Measurements from ENCODE around the gene OLA1.

DNA sequence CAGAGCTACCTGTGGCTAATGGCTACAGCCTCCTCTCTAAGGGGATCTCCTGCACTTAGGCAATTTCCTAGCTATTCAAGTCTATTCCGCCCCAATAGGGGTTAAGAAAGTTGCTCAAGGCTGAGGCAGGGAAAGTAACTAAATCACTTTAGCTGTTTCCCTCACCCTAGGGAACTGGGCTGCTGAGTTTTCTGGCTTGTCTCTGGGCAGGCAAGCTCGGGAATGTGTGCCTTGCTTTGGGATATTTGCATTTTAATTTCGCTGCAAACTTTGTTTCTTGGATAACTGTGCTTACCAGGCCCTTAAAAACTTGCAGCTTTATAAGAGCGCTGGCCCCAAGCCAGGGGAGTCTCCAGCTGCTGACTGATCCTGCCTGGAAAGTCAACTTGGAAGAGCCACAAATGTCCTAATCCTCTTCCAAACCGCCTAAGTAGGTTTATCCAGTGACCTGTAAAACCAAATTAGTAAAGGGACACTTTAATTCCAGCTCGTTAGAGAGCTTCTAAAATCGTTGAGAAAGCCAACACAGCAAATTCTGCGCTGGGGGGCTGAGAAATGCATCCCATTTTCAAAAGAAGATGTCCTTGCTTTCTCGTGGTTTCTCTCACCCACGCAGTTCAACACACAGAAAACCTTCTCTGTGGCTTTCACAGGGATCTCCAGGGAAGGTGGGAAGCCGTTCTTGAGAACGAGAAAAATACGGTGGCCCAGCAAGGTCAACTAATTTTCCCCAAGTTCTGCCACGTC lies 223.6 kb downstream of the OLA1 start:
- TF ChIP-seq, protein P1, sequence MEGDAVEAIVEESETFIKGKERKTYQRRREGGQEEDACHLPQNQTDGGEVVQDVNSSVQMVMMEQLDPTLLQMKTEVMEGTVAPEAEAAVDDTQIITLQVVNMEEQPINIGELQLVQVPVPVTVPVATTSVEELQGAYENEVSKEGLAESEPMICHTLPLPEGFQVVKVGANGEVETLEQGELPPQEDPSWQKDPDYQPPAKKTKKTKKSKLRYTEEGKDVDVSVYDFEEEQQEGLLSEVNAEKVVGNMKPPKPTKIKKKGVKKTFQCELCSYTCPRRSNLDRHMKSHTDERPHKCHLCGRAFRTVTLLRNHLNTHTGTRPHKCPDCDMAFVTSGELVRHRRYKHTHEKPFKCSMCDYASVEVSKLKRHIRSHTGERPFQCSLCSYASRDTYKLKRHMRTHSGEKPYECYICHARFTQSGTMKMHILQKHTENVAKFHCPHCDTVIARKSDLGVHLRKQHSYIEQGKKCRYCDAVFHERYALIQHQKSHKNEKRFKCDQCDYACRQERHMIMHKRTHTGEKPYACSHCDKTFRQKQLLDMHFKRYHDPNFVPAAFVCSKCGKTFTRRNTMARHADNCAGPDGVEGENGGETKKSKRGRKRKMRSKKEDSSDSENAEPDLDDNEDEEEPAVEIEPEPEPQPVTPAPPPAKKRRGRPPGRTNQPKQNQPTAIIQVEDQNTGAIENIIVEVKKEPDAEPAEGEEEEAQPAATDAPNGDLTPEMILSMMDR (IDR thresholded peaks at IDR 0.05), result no peak
- TF ChIP-seq, protein P2, sequence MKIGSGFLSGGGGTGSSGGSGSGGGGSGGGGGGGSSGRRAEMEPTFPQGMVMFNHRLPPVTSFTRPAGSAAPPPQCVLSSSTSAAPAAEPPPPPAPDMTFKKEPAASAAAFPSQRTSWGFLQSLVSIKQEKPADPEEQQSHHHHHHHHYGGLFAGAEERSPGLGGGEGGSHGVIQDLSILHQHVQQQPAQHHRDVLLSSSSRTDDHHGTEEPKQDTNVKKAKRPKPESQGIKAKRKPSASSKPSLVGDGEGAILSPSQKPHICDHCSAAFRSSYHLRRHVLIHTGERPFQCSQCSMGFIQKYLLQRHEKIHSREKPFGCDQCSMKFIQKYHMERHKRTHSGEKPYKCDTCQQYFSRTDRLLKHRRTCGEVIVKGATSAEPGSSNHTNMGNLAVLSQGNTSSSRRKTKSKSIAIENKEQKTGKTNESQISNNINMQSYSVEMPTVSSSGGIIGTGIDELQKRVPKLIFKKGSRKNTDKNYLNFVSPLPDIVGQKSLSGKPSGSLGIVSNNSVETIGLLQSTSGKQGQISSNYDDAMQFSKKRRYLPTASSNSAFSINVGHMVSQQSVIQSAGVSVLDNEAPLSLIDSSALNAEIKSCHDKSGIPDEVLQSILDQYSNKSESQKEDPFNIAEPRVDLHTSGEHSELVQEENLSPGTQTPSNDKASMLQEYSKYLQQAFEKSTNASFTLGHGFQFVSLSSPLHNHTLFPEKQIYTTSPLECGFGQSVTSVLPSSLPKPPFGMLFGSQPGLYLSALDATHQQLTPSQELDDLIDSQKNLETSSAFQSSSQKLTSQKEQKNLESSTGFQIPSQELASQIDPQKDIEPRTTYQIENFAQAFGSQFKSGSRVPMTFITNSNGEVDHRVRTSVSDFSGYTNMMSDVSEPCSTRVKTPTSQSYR (CRISPR knock-in tag; IDR thresholded peaks at IDR 0.05), result no peak
- no peak for TF ChIP-seq ELF4 (CRISPR knock-in tag; IDR thresholded peaks at IDR 0.05; ENCODE audit: low read depth)
- TF ChIP-seq NR2C2 (CRISPR knock-in tag; IDR thresholded peaks at IDR 0.05), result no peak
- TF ChIP-seq ZNF138 (CRISPR knock-in tag; conservative IDR thresholded peaks at IDR 0.05), result no peak
- TF ChIP-seq, protein P3, sequence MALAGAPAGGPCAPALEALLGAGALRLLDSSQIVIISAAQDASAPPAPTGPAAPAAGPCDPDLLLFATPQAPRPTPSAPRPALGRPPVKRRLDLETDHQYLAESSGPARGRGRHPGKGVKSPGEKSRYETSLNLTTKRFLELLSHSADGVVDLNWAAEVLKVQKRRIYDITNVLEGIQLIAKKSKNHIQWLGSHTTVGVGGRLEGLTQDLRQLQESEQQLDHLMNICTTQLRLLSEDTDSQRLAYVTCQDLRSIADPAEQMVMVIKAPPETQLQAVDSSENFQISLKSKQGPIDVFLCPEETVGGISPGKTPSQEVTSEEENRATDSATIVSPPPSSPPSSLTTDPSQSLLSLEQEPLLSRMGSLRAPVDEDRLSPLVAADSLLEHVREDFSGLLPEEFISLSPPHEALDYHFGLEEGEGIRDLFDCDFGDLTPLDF (CRISPR knock-in tag; IDR thresholded peaks at IDR 0.05), result no peak
- no peak for TF ChIP-seq IRF2 (CRISPR knock-in tag; IDR thresholded peaks at IDR 0.05; ENCODE audit: borderline replicate concordance, low read depth)
- TF ChIP-seq, protein P4, sequence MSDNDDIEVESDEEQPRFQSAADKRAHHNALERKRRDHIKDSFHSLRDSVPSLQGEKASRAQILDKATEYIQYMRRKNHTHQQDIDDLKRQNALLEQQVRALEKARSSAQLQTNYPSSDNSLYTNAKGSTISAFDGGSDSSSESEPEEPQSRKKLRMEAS (CRISPR knock-in tag; IDR thresholded peaks at IDR 0.05), result no peak
- TF ChIP-seq, protein P5, sequence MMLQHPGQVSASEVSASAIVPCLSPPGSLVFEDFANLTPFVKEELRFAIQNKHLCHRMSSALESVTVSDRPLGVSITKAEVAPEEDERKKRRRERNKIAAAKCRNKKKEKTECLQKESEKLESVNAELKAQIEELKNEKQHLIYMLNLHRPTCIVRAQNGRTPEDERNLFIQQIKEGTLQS (CRISPR knock-in tag; conservative IDR thresholded peaks at IDR 0.05), result no peak
- TF ChIP-seq, protein P6, sequence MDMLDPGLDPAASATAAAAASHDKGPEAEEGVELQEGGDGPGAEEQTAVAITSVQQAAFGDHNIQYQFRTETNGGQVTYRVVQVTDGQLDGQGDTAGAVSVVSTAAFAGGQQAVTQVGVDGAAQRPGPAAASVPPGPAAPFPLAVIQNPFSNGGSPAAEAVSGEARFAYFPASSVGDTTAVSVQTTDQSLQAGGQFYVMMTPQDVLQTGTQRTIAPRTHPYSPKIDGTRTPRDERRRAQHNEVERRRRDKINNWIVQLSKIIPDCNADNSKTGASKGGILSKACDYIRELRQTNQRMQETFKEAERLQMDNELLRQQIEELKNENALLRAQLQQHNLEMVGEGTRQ (CRISPR knock-in tag; IDR thresholded peaks at IDR 0.05), result no peak
- TF ChIP-seq, protein P7, sequence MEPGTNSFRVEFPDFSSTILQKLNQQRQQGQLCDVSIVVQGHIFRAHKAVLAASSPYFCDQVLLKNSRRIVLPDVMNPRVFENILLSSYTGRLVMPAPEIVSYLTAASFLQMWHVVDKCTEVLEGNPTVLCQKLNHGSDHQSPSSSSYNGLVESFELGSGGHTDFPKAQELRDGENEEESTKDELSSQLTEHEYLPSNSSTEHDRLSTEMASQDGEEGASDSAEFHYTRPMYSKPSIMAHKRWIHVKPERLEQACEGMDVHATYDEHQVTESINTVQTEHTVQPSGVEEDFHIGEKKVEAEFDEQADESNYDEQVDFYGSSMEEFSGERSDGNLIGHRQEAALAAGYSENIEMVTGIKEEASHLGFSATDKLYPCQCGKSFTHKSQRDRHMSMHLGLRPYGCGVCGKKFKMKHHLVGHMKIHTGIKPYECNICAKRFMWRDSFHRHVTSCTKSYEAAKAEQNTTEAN (CRISPR knock-in tag; IDR thresholded peaks at IDR 0.05), result no peak
- TF ChIP-seq, protein P8, sequence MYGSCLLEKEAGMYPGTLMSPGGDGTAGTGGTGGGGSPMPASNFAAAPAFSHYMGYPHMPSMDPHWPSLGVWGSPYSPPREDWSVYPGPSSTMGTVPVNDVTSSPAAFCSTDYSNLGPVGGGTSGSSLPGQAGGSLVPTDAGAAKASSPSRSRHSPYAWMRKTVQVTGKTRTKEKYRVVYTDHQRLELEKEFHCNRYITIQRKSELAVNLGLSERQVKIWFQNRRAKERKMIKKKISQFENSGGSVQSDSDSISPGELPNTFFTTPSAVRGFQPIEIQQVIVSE (CRISPR knock-in tag; IDR thresholded peaks at IDR 0.05; ENCODE audit: borderline replicate concordance), result no peak

Data from WTC11 (cell line).